DND-41 (cell line): ENCODE data around the gene OR13F1.

Experiments used
- ATAC-seq: fragments of 200-7000 bp; cut with Tn5 transposase; 3 replicates; pipeline ENCODE4 v1.9.1; 2021; ENCODE audit warnings: low read depth; ENCODE audit not compliant: insufficient read depth
- DNase-seq: peaks from one replicate; pipeline ENCODE4 v3.0.0-alpha.2; 2020
- H2AFZ ChIP-seq: 2 replicates; pipeline ENCODE4 v1.6.0; 2012; ENCODE audit warnings: low read depth, low read length
- H3K27ac ChIP-seq: 2 replicates; pipeline ENCODE4 v1.5.1; 2012; ENCODE audit warnings: low read length, inconsistent platforms
- H3K27me3 ChIP-seq: fragments of 200-600 bp; sonication (generic); 2 replicates; pipeline ENCODE4 v1.6.0; 2012; ENCODE audit warnings: low read length, mild to moderate bottlenecking, inconsistent platforms; ENCODE audit not compliant: insufficient read depth, poor library complexity
- H3K36me3 ChIP-seq: 2 replicates; pipeline ENCODE4 v1.5.1; 2012; ENCODE audit warnings: low read length, inconsistent platforms; ENCODE audit not compliant: insufficient read depth
- H3K4me1 ChIP-seq: 2 replicates; pipeline ENCODE4 v1.5.1; 2012; ENCODE audit warnings: mild to moderate bottlenecking, low read length; ENCODE audit not compliant: insufficient read depth
- H3K4me2 ChIP-seq: 2 replicates; pipeline ENCODE4 v1.6.0; 2012; ENCODE audit warnings: mild to moderate bottlenecking, moderate library complexity, low read length, inconsistent platforms; ENCODE audit not compliant: insufficient read depth
- H3K4me3 ChIP-seq, 2 experiments: fragments of 200-600 bp in 1 of 2; shearing (Covaris generic) in 1 of 2; 2 replicates each; pipeline ENCODE4 v1.5.1; 2012 to 2016; ENCODE audit warnings: inconsistent platforms in 2 of 2, low read length in 2 of 2, mild to moderate bottlenecking in 2 of 2, low read depth in 1 of 2, moderate library complexity in 1 of 2
- H3K79me2 ChIP-seq: 2 replicates; pipeline ENCODE4 v1.6.0; 2012; ENCODE audit warnings: low read length, inconsistent platforms; ENCODE audit not compliant: insufficient read depth
- H3K9ac ChIP-seq: 2 replicates; pipeline ENCODE4 v1.6.0; 2012; ENCODE audit warnings: low read depth, mild to moderate bottlenecking, inconsistent platforms, low read length, moderate library complexity
- H3K9me3 ChIP-seq: 2 replicates; pipeline ENCODE4 v1.5.1; 2012; ENCODE audit warnings: low read length, moderate library complexity, mild to moderate bottlenecking, inconsistent platforms; ENCODE audit not compliant: insufficient read depth, severe bottlenecking
- H4K20me1 ChIP-seq: 2 replicates; pipeline ENCODE4 v1.6.0; 2012; ENCODE audit warnings: low read length; ENCODE audit not compliant: insufficient read depth
- EZH2 ChIP-seq: IDR thresholded peaks from 3 replicates; pipeline ENCODE4 v1.6.1; 2012; ENCODE audit warnings: borderline replicate concordance, low read depth, mild to moderate bottlenecking, moderate library complexity, low read length, inconsistent platforms; ENCODE audit not compliant: severe bottlenecking
- TF ChIP-seq, protein P1 (sequence below): IDR thresholded peaks from 2 replicates; pipeline ENCODE4 v1.5.1; 2012; ENCODE audit warnings: borderline replicate concordance, low read length, moderate library complexity, mild to moderate bottlenecking; ENCODE audit not compliant: poor library complexity, severe bottlenecking; ENCODE audit errors: extremely low read depth

OR13F1 gene

DNA sequence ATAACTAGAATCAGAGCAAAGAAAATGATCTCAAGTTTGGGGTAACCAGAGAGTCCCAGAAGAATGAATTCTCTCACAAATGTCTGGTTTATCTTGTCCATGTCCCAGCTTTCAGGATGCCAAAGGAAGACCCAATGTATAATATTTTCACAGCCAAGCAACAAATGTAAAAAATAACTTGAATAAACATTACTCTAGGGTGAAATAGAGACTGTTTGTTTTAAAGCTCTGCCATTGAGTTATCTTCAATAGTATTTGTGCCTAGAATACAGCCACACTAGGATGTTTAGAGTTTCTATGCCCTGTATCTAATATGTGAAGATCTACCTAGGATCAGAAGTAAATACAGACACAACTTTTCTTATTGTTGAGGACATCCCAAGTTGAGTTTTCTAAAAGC lies 23.0 kb downstream of the OR13F1 start, which contains the start of gene OR13C4:
Gene OR13C4, minus strand, starts transcription at position 101 of the 400 bp plus-strand sequence. Its CDS starts 0 bp downstream, at position 101.
- Histone ChIP-seq H2AFZ (no peak within 1 kb of the TSS), H3K4me3 (no peak within 1 kb of the TSS), H3K4me2 (no peak within 1 kb of the TSS), H3K27me3 (no peaks in the 10 kb centered on the region), H4K20me1 (no peaks in the 10 kb centered on the region), H3K9ac (no peak within 1 kb of the TSS), H3K9me3 (no peaks in the 10 kb centered on the region), H3K27ac (no peak within 1 kb of the TSS), H3K36me3 (no peaks in the 10 kb centered on the region), H3K4me1 (no peaks in the 10 kb centered on the region), H3K79me2 (no peaks in the 10 kb centered on the region)
- ATAC-seq (no peak), DNase-seq (no peak)
- TF ChIP-seq, protein P1, sequence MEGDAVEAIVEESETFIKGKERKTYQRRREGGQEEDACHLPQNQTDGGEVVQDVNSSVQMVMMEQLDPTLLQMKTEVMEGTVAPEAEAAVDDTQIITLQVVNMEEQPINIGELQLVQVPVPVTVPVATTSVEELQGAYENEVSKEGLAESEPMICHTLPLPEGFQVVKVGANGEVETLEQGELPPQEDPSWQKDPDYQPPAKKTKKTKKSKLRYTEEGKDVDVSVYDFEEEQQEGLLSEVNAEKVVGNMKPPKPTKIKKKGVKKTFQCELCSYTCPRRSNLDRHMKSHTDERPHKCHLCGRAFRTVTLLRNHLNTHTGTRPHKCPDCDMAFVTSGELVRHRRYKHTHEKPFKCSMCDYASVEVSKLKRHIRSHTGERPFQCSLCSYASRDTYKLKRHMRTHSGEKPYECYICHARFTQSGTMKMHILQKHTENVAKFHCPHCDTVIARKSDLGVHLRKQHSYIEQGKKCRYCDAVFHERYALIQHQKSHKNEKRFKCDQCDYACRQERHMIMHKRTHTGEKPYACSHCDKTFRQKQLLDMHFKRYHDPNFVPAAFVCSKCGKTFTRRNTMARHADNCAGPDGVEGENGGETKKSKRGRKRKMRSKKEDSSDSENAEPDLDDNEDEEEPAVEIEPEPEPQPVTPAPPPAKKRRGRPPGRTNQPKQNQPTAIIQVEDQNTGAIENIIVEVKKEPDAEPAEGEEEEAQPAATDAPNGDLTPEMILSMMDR = no peak
- no peak for TF ChIP-seq EZH2

DNA sequence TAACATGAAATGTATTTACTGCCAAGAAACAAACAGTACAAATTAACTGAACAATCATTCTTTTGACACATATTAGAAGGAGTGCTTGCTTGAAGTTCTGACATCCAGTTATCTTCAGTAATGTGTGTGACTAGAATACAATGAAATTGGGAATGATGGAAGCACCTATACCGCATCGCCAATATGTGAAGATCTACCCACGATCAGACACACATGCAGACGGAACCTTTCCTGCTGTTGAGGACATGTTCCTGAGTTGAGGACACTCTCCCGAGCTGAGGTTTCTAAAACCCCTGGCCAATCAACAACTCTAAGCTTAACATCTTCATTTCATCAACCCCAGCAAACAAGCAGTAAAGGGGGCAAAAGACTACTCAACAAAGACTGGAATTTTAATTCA lies 32.7 kb downstream of the OR13F1 start, which contains the start of gene OR13C3:
Gene OR13C3, minus strand, starts transcription at position 101 of the 400 bp plus-strand sequence. CDS start 133 bp downstream, outside the sequence.
- TF ChIP-seq EZH2 = no peak
- TF ChIP-seq, protein P1 = no peak
- no peak for ATAC-seq
- H3K36me3 ChIP-seq = no peaks in the 10 kb centered on the region

DNA sequence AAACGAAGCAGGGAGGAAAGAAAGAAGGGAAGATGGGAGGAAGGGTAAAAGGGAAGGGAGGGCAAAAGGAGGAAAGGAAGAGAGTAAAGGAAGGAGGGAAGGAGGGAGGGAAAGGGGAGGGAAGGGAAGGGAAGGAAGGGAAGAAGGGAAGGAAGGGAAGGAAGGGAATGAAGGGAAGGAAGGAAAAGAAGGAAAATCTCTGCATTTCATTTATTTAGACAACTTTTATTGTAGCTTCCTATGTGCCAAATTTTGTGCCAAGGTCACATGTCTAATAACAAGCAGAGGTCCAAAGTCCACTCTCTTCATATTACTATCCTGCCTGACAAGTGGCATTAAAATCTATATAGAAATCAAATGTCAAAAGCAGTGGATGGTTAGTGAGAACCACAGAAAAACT lies 35.2 kb downstream of the OR13F1 start:
- H3K27me3 ChIP-seq = no peaks in the 10 kb centered on the region
- ATAC-seq = no peak
- TF ChIP-seq, protein P1 = no peak
- no peak for TF ChIP-seq EZH2

More for the DNA sequence above, 32.7 kb downstream of the OR13F1 start, which contains the start of gene OR13C3:
- Histone ChIP-seq H3K4me2 (no peak within 1 kb of the TSS), H3K4me1 (no peaks in the 10 kb centered on the region), H3K79me2 (no peaks in the 10 kb centered on the region), H3K27me3 (no peaks in the 10 kb centered on the region), H3K27ac (no peak within 1 kb of the TSS), H4K20me1 (no peaks in the 10 kb centered on the region), H3K9ac (no peak within 1 kb of the TSS), H3K9me3 (no peaks in the 10 kb centered on the region), H2AFZ (no peak within 1 kb of the TSS), H3K4me3 (no peak within 1 kb of the TSS)
- DNase-seq = no peak

DNA sequence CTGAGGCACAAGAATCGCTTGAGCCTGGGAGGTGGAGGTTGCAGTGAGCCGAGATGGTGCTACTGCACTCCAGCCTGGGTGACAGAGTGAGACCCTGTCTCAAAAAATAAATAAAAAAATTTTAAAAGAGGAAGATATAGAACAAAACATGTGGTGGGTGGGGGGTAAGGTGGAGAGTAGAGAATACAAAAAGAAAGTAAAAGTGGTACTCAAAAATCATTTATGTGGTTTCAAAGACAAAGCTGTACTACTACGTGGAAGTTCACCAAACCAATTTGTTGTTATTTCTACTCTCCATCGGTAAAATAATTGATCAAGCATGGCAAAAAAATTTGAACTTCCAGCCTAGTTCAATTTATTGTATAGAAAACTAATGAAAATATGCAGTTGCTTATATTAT lies 40.6 kb downstream of the OR13F1 start:
- Histone ChIP-seq H3K27me3 (no peaks in the 10 kb centered on the region), H3K36me3 (no peaks in the 10 kb centered on the region), H2AFZ (no peak overlapping the region), H3K4me1 (no peaks in the 10 kb centered on the region), H4K20me1 (no peaks in the 10 kb centered on the region), H3K4me2 (no peak overlapping the region), H3K9ac (no peak overlapping the region), H3K79me2 (no peaks in the 10 kb centered on the region), H3K9me3 (no peaks in the 10 kb centered on the region), H3K4me3 (no peak overlapping the region), H3K27ac (no peak overlapping the region)
- TF ChIP-seq, protein P1 = no peak
- no peak for TF ChIP-seq EZH2
- no peak for ATAC-seq
- DNase-seq = no peak

More for the DNA sequence above, 35.2 kb downstream of the OR13F1 start:
- Histone ChIP-seq H3K4me2 (no peak overlapping the region), H2AFZ (no peak overlapping the region), H3K9ac (no peak overlapping the region), H3K27ac (no peak overlapping the region), H3K9me3 (no peaks in the 10 kb centered on the region), H4K20me1 (no peaks in the 10 kb centered on the region), H3K4me1 (no peaks in the 10 kb centered on the region), H3K79me2 (no peaks in the 10 kb centered on the region), H3K36me3 (no peaks in the 10 kb centered on the region), H3K4me3 (no peak overlapping the region)
- DNase-seq = no peak
